H1 (cell line): ENCODE data around the gene AP1G2. TPM values are rescaled to one million over a fixed set of nuclear protein-coding genes. Genes with fewer than 3 reads are reported as not detected.

ENCODE experiments used
- CTCF ChIA-PET: fragments of 300-600 bp; sonication (Branson Sonifier 250); formaldehyde crosslinking; loops from one replicate; lab custom pipeline; 2021; ENCODE audit not compliant: partially characterized antibody; lab: Charles Lee
- POLR2A ChIA-PET: fragments of 300-600 bp; sonication (Branson Sonifier 250); formaldehyde crosslinking; loops from one replicate; lab custom pipeline; 2021; ENCODE audit warnings: inconsistent platforms; ENCODE audit not compliant: partially characterized antibody; lab: Charles Lee
- DNase-seq, 2 experiments: peaks; one replicate each; pipeline versions ENCODE4 v3.0.0 to v3.0.0-alpha.2; 2010 to 2022; ENCODE audit warnings: low spot score in 2 of 2, low read depth in 1 of 2, mixed read lengths in 1 of 2
- FAIRE-seq: peaks from 2 replicates; lab custom pipeline; 2011; peaks lifted over from hg19 to GRCh38; lab: Jason Lieb, UNC
- H2AFZ ChIP-seq: 2 replicates; pipeline ENCODE4 v1.8.1; 2012; ENCODE audit warnings: low read length, inconsistent platforms
- H2AK5ac ChIP-seq: 2 replicates; pipeline ENCODE4 v1.6.1; 2013; ENCODE audit warnings: low read depth, low read length
- H2BK120ac ChIP-seq: replicated peaks from 2 replicates; pipeline ENCODE3; 2013; ENCODE audit warnings: low read depth, low read length, inconsistent platforms
- H2BK12ac ChIP-seq: 2 replicates; pipeline ENCODE4 v1.6.1; 2013; ENCODE audit warnings: low read depth, low read length
- H2BK15ac ChIP-seq: 2 replicates; pipeline ENCODE4 v1.6.1; 2013; ENCODE audit warnings: low read length
- H2BK20ac ChIP-seq: 2 replicates; pipeline ENCODE4 v1.6.1; 2013; ENCODE audit warnings: low read length
- H2BK5ac ChIP-seq: 2 replicates; pipeline ENCODE4 v1.6.1; 2013; ENCODE audit warnings: low read depth, low read length
- H3K14ac ChIP-seq: 2 replicates; pipeline ENCODE4 v1.6.1; 2013; ENCODE audit warnings: inconsistent platforms; ENCODE audit not compliant: insufficient read length
- H3K18ac ChIP-seq: 2 replicates; pipeline ENCODE4 v1.6.1; 2013; ENCODE audit warnings: low read length; ENCODE audit errors: extremely low read depth
- H3K23ac ChIP-seq: 2 replicates; pipeline ENCODE4 v1.6.1; 2013; ENCODE audit warnings: inconsistent platforms; ENCODE audit not compliant: insufficient read length
- H3K23me2 ChIP-seq: 2 replicates; pipeline ENCODE4 v1.6.1; 2013; ENCODE audit warnings: low read depth, low read length
- H3K27ac ChIP-seq: 2 replicates; pipeline ENCODE4 v1.6.1; 2011; ENCODE audit warnings: low read depth, low read length, inconsistent platforms
- H3K27me3 ChIP-seq, 4 experiments: replicated peaks in 1 of 4; 1 replicate in 1 of 4; 2 replicates in 3 of 4; pipeline versions ENCODE4 v1.6.1 to v1.8.1; 2011 to 2013; ENCODE audit warnings: low read length in 3 of 4, mild to moderate bottlenecking in 3 of 4, inconsistent platforms in 2 of 4, mixed read lengths in 2 of 4, moderate library complexity in 1 of 4; ENCODE audit not compliant: control insufficient read depth in 3 of 4, insufficient read depth in 3 of 4; ENCODE audit errors: extremely low read depth in 1 of 4
- H3K36me3 ChIP-seq, 4 experiments: 2 replicates each; pipeline versions ENCODE4 v1.6.1 to v1.8.1; 2011 to 2013; ENCODE audit warnings: mild to moderate bottlenecking in 4 of 4, low read length in 3 of 4, moderate library complexity in 2 of 4, control low read depth in 1 of 4, inconsistent platforms in 1 of 4; ENCODE audit not compliant: insufficient read depth in 4 of 4, control insufficient read depth in 2 of 4
- H3K4ac ChIP-seq: replicated peaks from 2 replicates; pipeline ENCODE3; 2013; ENCODE audit warnings: low read length, low read depth, mixed read lengths, inconsistent platforms; ENCODE audit not compliant: insufficient read length
- H3K4me1 ChIP-seq, 4 experiments: replicated peaks in 1 of 4; 1 replicate in 1 of 4; 2 replicates in 3 of 4; pipeline versions ENCODE4 v1.6.1 to v1.8.1; 2011 to 2013; ENCODE audit warnings: low read length in 3 of 4, inconsistent platforms in 2 of 4, mixed read lengths in 1 of 4; ENCODE audit not compliant: insufficient read depth in 4 of 4, control insufficient read depth in 3 of 4
- H3K4me2 ChIP-seq, 2 experiments: 2 replicates each; pipeline versions ENCODE4 v1.6.1 to v1.8.1; 2011 to 2013; ENCODE audit warnings: low read depth in 2 of 2, low read length in 2 of 2, control low read depth in 1 of 2, inconsistent platforms in 1 of 2, mild to moderate bottlenecking in 1 of 2; ENCODE audit not compliant: insufficient read depth in 1 of 2
- H3K4me3 ChIP-seq, 4 experiments: fragments of 200-600, 300-600 bp in 1 of 4; sonication (generic), shearing (Covaris generic), sonication (Bioruptor Twin) in 1 of 4; 2 replicates each; pipeline versions ENCODE4 v1.5.1 to v1.8.1; 2011 to 2016; ENCODE audit warnings: low read length in 4 of 4, low read depth in 3 of 4, control low read depth in 2 of 4, inconsistent platforms in 2 of 4, mild to moderate bottlenecking in 2 of 4, mixed read lengths in 1 of 4, moderate library complexity in 1 of 4; ENCODE audit not compliant: insufficient read depth in 2 of 4; ENCODE audit errors: extremely low read depth in 1 of 4
- H3K56ac ChIP-seq: replicated peaks from 2 replicates; pipeline ENCODE3; 2013; ENCODE audit warnings: low read depth, mild to moderate bottlenecking, mixed read lengths, low read length, inconsistent platforms; ENCODE audit not compliant: insufficient read length
- H3K79me1 ChIP-seq: 2 replicates; pipeline ENCODE4 v1.6.1; 2013; ENCODE audit warnings: low read depth, low read length, control low read depth
- H3K79me2 ChIP-seq, 2 experiments: 2 replicates each; pipeline versions ENCODE4 v1.6.1 to v1.8.1; 2012 to 2013; ENCODE audit warnings: low read length in 2 of 2, mild to moderate bottlenecking in 2 of 2, inconsistent platforms in 1 of 2; ENCODE audit not compliant: insufficient read depth in 2 of 2, control insufficient read depth in 1 of 2
- H3K9ac ChIP-seq, 4 experiments: replicated peaks in 1 of 4; 1 replicate in 1 of 4; 2 replicates in 3 of 4; pipeline versions ENCODE4 v1.6.1 to v1.8.1; 2011 to 2013; ENCODE audit warnings: low read depth in 3 of 4, low read length in 3 of 4, control low read depth in 2 of 4, mild to moderate bottlenecking in 2 of 4, moderate library complexity in 2 of 4, inconsistent platforms in 1 of 4; ENCODE audit errors: extremely low read depth in 1 of 4
- H3K9me3 ChIP-seq, 2 experiments: 2 replicates each; pipeline versions ENCODE4 v1.6.1 to v1.8.1; 2012 to 2013; ENCODE audit warnings: mild to moderate bottlenecking in 2 of 2, moderate library complexity in 2 of 2, control low read depth in 1 of 2, inconsistent platforms in 1 of 2, low read depth in 1 of 2, low read length in 1 of 2, mixed read lengths in 1 of 2; ENCODE audit not compliant: insufficient read depth in 2 of 2
- H4K20me1 ChIP-seq, 2 experiments: replicated peaks in 1 of 2; 2 replicates each; pipeline versions ENCODE3 to v1.8.1; 2011 to 2013; ENCODE audit warnings: inconsistent platforms in 2 of 2, low read length in 2 of 2, mild to moderate bottlenecking in 1 of 2; ENCODE audit not compliant: insufficient read depth in 2 of 2, control insufficient read depth in 1 of 2
- H4K5ac ChIP-seq: 2 replicates; pipeline ENCODE4 v1.6.1; 2013; ENCODE audit warnings: low read length, low read depth, mixed read lengths, inconsistent platforms; ENCODE audit not compliant: insufficient read length
- H4K8ac ChIP-seq: 2 replicates; pipeline ENCODE4 v1.8.0; 2013; ENCODE audit warnings: mild to moderate bottlenecking, moderate library complexity, low read length, inconsistent platforms; ENCODE audit not compliant: insufficient read depth; ENCODE audit errors: extremely low read depth
- H4K91ac ChIP-seq: replicated peaks from 2 replicates; pipeline ENCODE3; 2013; ENCODE audit warnings: low read length, mixed read lengths, inconsistent platforms; ENCODE audit not compliant: insufficient read length
- HDAC6 ChIP-seq: IDR thresholded peaks from one replicate; pipeline ENCODE4 v1.7.1; 2012; ENCODE audit warnings: low read depth, mild to moderate bottlenecking, inconsistent platforms, low read length, moderate library complexity
- KDM1A ChIP-seq: fragments of 200-600, 300-600 bp; sonication (generic); IDR thresholded peaks from 2 replicates; pipeline ENCODE4 v1.7.1; 2016; ENCODE audit warnings: mild to moderate bottlenecking, low read length, borderline replicate concordance
- KDM4A ChIP-seq: IDR thresholded peaks from one replicate; pipeline ENCODE4 v1.7.1; 2012; ENCODE audit warnings: low read depth, mild to moderate bottlenecking, moderate library complexity, low read length, inconsistent platforms; ENCODE audit not compliant: severe bottlenecking
- RFX5 ChIP-seq: IDR thresholded peaks from 2 replicates; pipeline ENCODE4 v1.6.1; 2011; ENCODE audit warnings: low read depth, low read length, improper control_type of control experiment, borderline replicate concordance
- RXRA ChIP-seq: IDR thresholded peaks from 2 replicates; pipeline ENCODE4 v1.6.1; 2011; ENCODE audit warnings: low read depth, mild to moderate bottlenecking, low read length, moderate library complexity; ENCODE audit not compliant: insufficient read depth
- YY1 ChIP-seq: IDR thresholded peaks from 2 replicates; pipeline ENCODE4 v1.6.1; 2011; ENCODE audit warnings: low read depth, mild to moderate bottlenecking, low read length
- ZNF274 ChIP-seq: IDR thresholded peaks from 2 replicates; pipeline ENCODE4 v1.7.0; 2012; ENCODE audit warnings: low read length, borderline replicate concordance; ENCODE audit errors: extremely low read depth
- WGBS, 2 experiments: shearing (Covaris generic) in 1 of 2; methylation state at CpG; one replicate each; pipeline versions ENCODE4 v1.1.6 to v1.1.7; 2013 to 2015; ENCODE audit warnings: low lambda C conversion rate in 2 of 2, mixed read lengths in 2 of 2, inconsistent platforms in 1 of 2, low coverage in 1 of 2, missing lambda C conversion rate in 1 of 2; ENCODE audit not compliant: insufficient replicate concordance in 2 of 2, insufficient coverage in 1 of 2, insufficient read length in 1 of 2; ENCODE audit errors: extremely low coverage in 1 of 2, missing lambda C conversion rate in 1 of 2; 5-methylcytosine and 5-hydroxymethylcytosine counted together
- polyA plus RNA-seq, 7 experiments: library from polyadenylated mRNA; depleted of rRNA in 3 of 7; stranded (reverse) in 5 of 7; unstranded in 2 of 7; fragments of >200 nt in 5 of 7; fragments of 200-250 nt in 2 of 7; gene quantifications; 1 replicate in 5 of 7; 2 replicates in 1 of 7; 4 replicates in 1 of 7; pipeline versions ENCODE4 v1.2.1 to v1.2.3, GENCODE V29; 2011 to 2013; ENCODE audit warnings: missing spikeins in 2 of 7, mixed read lengths in 2 of 7
- total RNA-seq: library from RNA; stranded (reverse); fragmentation: NEBNext Ultra II Directional; extraction: Animal tissue kit (Norgen Biotek cat#: 25700); gene quantifications from 2 replicates; pipeline ENCODE4 v1.2.1, GENCODE V29; 2021
- TF ChIP-seq, protein P1 (sequence below), 3 experiments: IDR thresholded peaks; 1 replicate in 2 of 3; 2 replicates in 1 of 3; pipeline versions ENCODE4 v1.5.1 to v1.6.1; 2011; ENCODE audit warnings: low read length in 3 of 3, mild to moderate bottlenecking in 3 of 3, inconsistent platforms in 2 of 3, low read depth in 1 of 3, moderate library complexity in 1 of 3; ENCODE audit not compliant: insufficient read depth in 1 of 3; ENCODE audit errors: control extremely low read depth in 1 of 3
- TF ChIP-seq, protein P2 (sequence below): IDR thresholded peaks from 2 replicates; pipeline ENCODE4 v1.6.1; 2012; ENCODE audit warnings: inconsistent platforms

Gene AP1G2
- total and polyA plus RNA-seq, 2 of the 8 experiments (the other 6 are each of a cell fraction or from before 2014, with no cell fraction given), result 70.9 to 134 TPM

DNA sequence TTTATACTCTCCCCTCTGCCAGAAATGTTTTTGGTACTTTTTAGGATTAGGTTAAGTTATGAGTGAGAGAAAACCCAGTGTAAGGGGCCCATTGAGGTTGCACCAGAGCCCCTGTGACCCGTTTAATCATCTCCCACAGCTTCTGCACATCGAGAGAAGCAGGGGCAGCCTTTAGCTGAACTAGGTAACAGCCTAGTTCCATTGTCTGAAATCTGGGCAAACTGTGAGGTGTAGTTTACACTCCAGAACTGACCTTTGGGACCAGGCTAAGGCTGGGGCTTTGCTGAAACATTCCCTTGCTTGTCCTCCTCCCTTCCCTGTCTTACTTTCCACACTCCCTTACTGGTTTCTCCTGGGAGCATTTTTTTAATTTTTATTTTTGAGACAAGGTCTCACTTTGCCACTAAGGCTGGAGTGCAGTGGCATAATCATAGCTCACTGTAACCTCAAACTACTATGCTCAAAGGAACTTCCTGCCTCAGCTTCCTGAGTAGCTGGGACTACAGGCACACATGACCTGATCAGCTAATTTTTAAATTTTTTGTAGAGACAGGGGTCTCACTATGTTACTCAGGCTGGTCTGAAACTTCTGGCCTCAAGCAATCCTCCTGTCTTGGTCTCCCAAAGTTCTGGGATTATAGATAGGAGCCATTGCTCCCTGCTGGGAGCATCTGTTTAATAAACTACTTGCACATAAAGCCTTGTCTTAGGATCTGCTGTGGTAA is 42.7 kb upstream of the AP1G2 start:
- Histone ChIP-seq H2BK20ac (no peak overlapping the region), H3K4me1 (no peaks in the 10 kb centered on the region), H3K27ac (no peak overlapping the region), H2BK120ac (no peak overlapping the region), H3K79me2 (no peaks in the 10 kb centered on the region), H3K27me3 (no peaks in the 10 kb centered on the region; a peak in 1 of 7 replicates), H4K5ac (no peak overlapping the region), H3K9ac (no peak overlapping the region), H4K91ac (no peak overlapping the region), H2AFZ (no peak overlapping the region), H2AK5ac (no peak overlapping the region), H2BK12ac (no peak overlapping the region), H3K36me3 (no peaks in the 10 kb centered on the region), H3K23me2 (peaks cover 3% of the 10 kb centered on the region; the same call in 1 of the 2 replicates), H3K56ac (no peak overlapping the region), H3K9me3 (no peaks in the 10 kb centered on the region; a peak in 1 of 4 replicates), H3K14ac (no peak overlapping the region), H3K4me3 (no peak overlapping the region), H2BK15ac (no peak overlapping the region), H4K8ac (no peak overlapping the region), H2BK5ac (no peak overlapping the region), H3K4me2 (no peak overlapping the region), H4K20me1 (no peaks in the 10 kb centered on the region), H3K18ac (no peak overlapping the region), H3K23ac (no peak overlapping the region), H3K4ac (no peak overlapping the region), H3K79me1 (no peaks in the 10 kb centered on the region)
- DNase-seq, result no peak
- no peak for FAIRE-seq
- 68% methylated on average over 2 of the region's 2 CpGs; no CpG with 5 or more reads in 1 of the 2 experiments for WGBS, 2 experiments
- ChIA-PET CTCF (interaction anchor here (1.2 to 6.2 kb wide), 4 partner anchors 21 to 335 kb away, joined by 3 to 53 read pairs (median 12); no protein-coding TSS in a partner anchor), POLR2A (interaction anchor here (0.9 kb wide), 1 partner anchor 7 kb away, joined by 3 read pairs; no protein-coding TSS in a partner anchor)
- TF ChIP-seq YY1, result no peak
- TF ChIP-seq HDAC6, result no peak
- no peak for TF ChIP-seq KDM1A
- TF ChIP-seq, protein P1, sequence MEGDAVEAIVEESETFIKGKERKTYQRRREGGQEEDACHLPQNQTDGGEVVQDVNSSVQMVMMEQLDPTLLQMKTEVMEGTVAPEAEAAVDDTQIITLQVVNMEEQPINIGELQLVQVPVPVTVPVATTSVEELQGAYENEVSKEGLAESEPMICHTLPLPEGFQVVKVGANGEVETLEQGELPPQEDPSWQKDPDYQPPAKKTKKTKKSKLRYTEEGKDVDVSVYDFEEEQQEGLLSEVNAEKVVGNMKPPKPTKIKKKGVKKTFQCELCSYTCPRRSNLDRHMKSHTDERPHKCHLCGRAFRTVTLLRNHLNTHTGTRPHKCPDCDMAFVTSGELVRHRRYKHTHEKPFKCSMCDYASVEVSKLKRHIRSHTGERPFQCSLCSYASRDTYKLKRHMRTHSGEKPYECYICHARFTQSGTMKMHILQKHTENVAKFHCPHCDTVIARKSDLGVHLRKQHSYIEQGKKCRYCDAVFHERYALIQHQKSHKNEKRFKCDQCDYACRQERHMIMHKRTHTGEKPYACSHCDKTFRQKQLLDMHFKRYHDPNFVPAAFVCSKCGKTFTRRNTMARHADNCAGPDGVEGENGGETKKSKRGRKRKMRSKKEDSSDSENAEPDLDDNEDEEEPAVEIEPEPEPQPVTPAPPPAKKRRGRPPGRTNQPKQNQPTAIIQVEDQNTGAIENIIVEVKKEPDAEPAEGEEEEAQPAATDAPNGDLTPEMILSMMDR (IDR thresholded peaks at IDR 0.05; ENCODE audit: control extremely low read depth in 1 of 3, insufficient read depth in 1 of 3, low read depth in 1 of 3, low read length in 3 of 3), result no peak
- no peak for TF ChIP-seq ZNF274
- TF ChIP-seq RXRA, result no peak
- TF ChIP-seq KDM4A, result no peak
- TF ChIP-seq, protein P2, sequence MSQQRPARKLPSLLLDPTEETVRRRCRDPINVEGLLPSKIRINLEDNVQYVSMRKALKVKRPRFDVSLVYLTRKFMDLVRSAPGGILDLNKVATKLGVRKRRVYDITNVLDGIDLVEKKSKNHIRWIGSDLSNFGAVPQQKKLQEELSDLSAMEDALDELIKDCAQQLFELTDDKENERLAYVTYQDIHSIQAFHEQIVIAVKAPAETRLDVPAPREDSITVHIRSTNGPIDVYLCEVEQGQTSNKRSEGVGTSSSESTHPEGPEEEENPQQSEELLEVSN, result no peak
- TF ChIP-seq RFX5, result no peak
